H1 (cell line): ENCODE measurements around the gene C6orf136. TPM values are rescaled to one million over a fixed set of nuclear protein-coding genes. Genes with fewer than 3 reads are reported as not detected.

ENCODE experiments used
- CTCF ChIA-PET: fragments of 300-600 bp; sonication (Branson Sonifier 250); formaldehyde crosslinking; loops from one replicate; lab custom pipeline; 2021; ENCODE audit not compliant: partially characterized antibody; lab: Charles Lee
- POLR2A ChIA-PET: fragments of 300-600 bp; sonication (Branson Sonifier 250); formaldehyde crosslinking; loops from one replicate; lab custom pipeline; 2021; ENCODE audit warnings: inconsistent platforms; ENCODE audit not compliant: partially characterized antibody; lab: Charles Lee
- DNase-seq, 2 experiments: peaks; one replicate each; pipeline versions ENCODE4 v3.0.0 to v3.0.0-alpha.2; 2010 to 2022; ENCODE audit warnings: low spot score in 2 of 2, low read depth in 1 of 2, mixed read lengths in 1 of 2
- FAIRE-seq: peaks from 2 replicates; lab custom pipeline; 2011; peaks lifted over from hg19 to GRCh38; lab: Jason Lieb, UNC
- H2AFZ ChIP-seq: 2 replicates; pipeline ENCODE4 v1.8.1; 2012; ENCODE audit warnings: low read length, inconsistent platforms
- H2AK5ac ChIP-seq: 2 replicates; pipeline ENCODE4 v1.6.1; 2013; ENCODE audit warnings: low read depth, low read length
- H2BK120ac ChIP-seq: replicated peaks from 2 replicates; pipeline ENCODE3; 2013; ENCODE audit warnings: low read depth, low read length, inconsistent platforms
- H2BK12ac ChIP-seq: 2 replicates; pipeline ENCODE4 v1.6.1; 2013; ENCODE audit warnings: low read depth, low read length
- H2BK15ac ChIP-seq: 2 replicates; pipeline ENCODE4 v1.6.1; 2013; ENCODE audit warnings: low read length
- H2BK20ac ChIP-seq: 2 replicates; pipeline ENCODE4 v1.6.1; 2013; ENCODE audit warnings: low read length
- H2BK5ac ChIP-seq: 2 replicates; pipeline ENCODE4 v1.6.1; 2013; ENCODE audit warnings: low read depth, low read length
- H3K14ac ChIP-seq: 2 replicates; pipeline ENCODE4 v1.6.1; 2013; ENCODE audit warnings: inconsistent platforms; ENCODE audit not compliant: insufficient read length
- H3K18ac ChIP-seq: 2 replicates; pipeline ENCODE4 v1.6.1; 2013; ENCODE audit warnings: low read length; ENCODE audit errors: extremely low read depth
- H3K23ac ChIP-seq: 2 replicates; pipeline ENCODE4 v1.6.1; 2013; ENCODE audit warnings: inconsistent platforms; ENCODE audit not compliant: insufficient read length
- H3K23me2 ChIP-seq: 2 replicates; pipeline ENCODE4 v1.6.1; 2013; ENCODE audit warnings: low read depth, low read length
- H3K27ac ChIP-seq: 2 replicates; pipeline ENCODE4 v1.6.1; 2011; ENCODE audit warnings: low read depth, low read length, inconsistent platforms
- H3K27me3 ChIP-seq, 4 experiments: replicated peaks in 1 of 4; 1 replicate in 1 of 4; 2 replicates in 3 of 4; pipeline versions ENCODE4 v1.6.1 to v1.8.1; 2011 to 2013; ENCODE audit warnings: low read length in 3 of 4, mild to moderate bottlenecking in 3 of 4, inconsistent platforms in 2 of 4, mixed read lengths in 2 of 4, moderate library complexity in 1 of 4; ENCODE audit not compliant: control insufficient read depth in 3 of 4, insufficient read depth in 3 of 4; ENCODE audit errors: extremely low read depth in 1 of 4
- H3K36me3 ChIP-seq, 4 experiments: 2 replicates each; pipeline versions ENCODE4 v1.6.1 to v1.8.1; 2011 to 2013; ENCODE audit warnings: mild to moderate bottlenecking in 4 of 4, low read length in 3 of 4, moderate library complexity in 2 of 4, control low read depth in 1 of 4, inconsistent platforms in 1 of 4; ENCODE audit not compliant: insufficient read depth in 4 of 4, control insufficient read depth in 2 of 4
- H3K4ac ChIP-seq: replicated peaks from 2 replicates; pipeline ENCODE3; 2013; ENCODE audit warnings: low read length, low read depth, mixed read lengths, inconsistent platforms; ENCODE audit not compliant: insufficient read length
- H3K4me1 ChIP-seq, 4 experiments: replicated peaks in 1 of 4; 1 replicate in 1 of 4; 2 replicates in 3 of 4; pipeline versions ENCODE4 v1.6.1 to v1.8.1; 2011 to 2013; ENCODE audit warnings: low read length in 3 of 4, inconsistent platforms in 2 of 4, mixed read lengths in 1 of 4; ENCODE audit not compliant: insufficient read depth in 4 of 4, control insufficient read depth in 3 of 4
- H3K4me2 ChIP-seq, 2 experiments: 2 replicates each; pipeline versions ENCODE4 v1.6.1 to v1.8.1; 2011 to 2013; ENCODE audit warnings: low read depth in 2 of 2, low read length in 2 of 2, control low read depth in 1 of 2, inconsistent platforms in 1 of 2, mild to moderate bottlenecking in 1 of 2; ENCODE audit not compliant: insufficient read depth in 1 of 2
- H3K4me3 ChIP-seq, 4 experiments: fragments of 200-600, 300-600 bp in 1 of 4; sonication (generic), shearing (Covaris generic), sonication (Bioruptor Twin) in 1 of 4; 2 replicates each; pipeline versions ENCODE4 v1.5.1 to v1.8.1; 2011 to 2016; ENCODE audit warnings: low read length in 4 of 4, low read depth in 3 of 4, control low read depth in 2 of 4, inconsistent platforms in 2 of 4, mild to moderate bottlenecking in 2 of 4, mixed read lengths in 1 of 4, moderate library complexity in 1 of 4; ENCODE audit not compliant: insufficient read depth in 2 of 4; ENCODE audit errors: extremely low read depth in 1 of 4
- H3K56ac ChIP-seq: replicated peaks from 2 replicates; pipeline ENCODE3; 2013; ENCODE audit warnings: low read depth, mild to moderate bottlenecking, mixed read lengths, low read length, inconsistent platforms; ENCODE audit not compliant: insufficient read length
- H3K79me1 ChIP-seq: 2 replicates; pipeline ENCODE4 v1.6.1; 2013; ENCODE audit warnings: low read depth, low read length, control low read depth
- H3K79me2 ChIP-seq, 2 experiments: 2 replicates each; pipeline versions ENCODE4 v1.6.1 to v1.8.1; 2012 to 2013; ENCODE audit warnings: low read length in 2 of 2, mild to moderate bottlenecking in 2 of 2, inconsistent platforms in 1 of 2; ENCODE audit not compliant: insufficient read depth in 2 of 2, control insufficient read depth in 1 of 2
- H3K9ac ChIP-seq, 4 experiments: replicated peaks in 1 of 4; 1 replicate in 1 of 4; 2 replicates in 3 of 4; pipeline versions ENCODE4 v1.6.1 to v1.8.1; 2011 to 2013; ENCODE audit warnings: low read depth in 3 of 4, low read length in 3 of 4, control low read depth in 2 of 4, mild to moderate bottlenecking in 2 of 4, moderate library complexity in 2 of 4, inconsistent platforms in 1 of 4; ENCODE audit errors: extremely low read depth in 1 of 4
- H3K9me3 ChIP-seq, 2 experiments: 2 replicates each; pipeline versions ENCODE4 v1.6.1 to v1.8.1; 2012 to 2013; ENCODE audit warnings: mild to moderate bottlenecking in 2 of 2, moderate library complexity in 2 of 2, control low read depth in 1 of 2, inconsistent platforms in 1 of 2, low read depth in 1 of 2, low read length in 1 of 2, mixed read lengths in 1 of 2; ENCODE audit not compliant: insufficient read depth in 2 of 2
- H4K20me1 ChIP-seq, 2 experiments: replicated peaks in 1 of 2; 2 replicates each; pipeline versions ENCODE3 to v1.8.1; 2011 to 2013; ENCODE audit warnings: inconsistent platforms in 2 of 2, low read length in 2 of 2, mild to moderate bottlenecking in 1 of 2; ENCODE audit not compliant: insufficient read depth in 2 of 2, control insufficient read depth in 1 of 2
- H4K5ac ChIP-seq: 2 replicates; pipeline ENCODE4 v1.6.1; 2013; ENCODE audit warnings: low read length, low read depth, mixed read lengths, inconsistent platforms; ENCODE audit not compliant: insufficient read length
- H4K8ac ChIP-seq: 2 replicates; pipeline ENCODE4 v1.8.0; 2013; ENCODE audit warnings: mild to moderate bottlenecking, moderate library complexity, low read length, inconsistent platforms; ENCODE audit not compliant: insufficient read depth; ENCODE audit errors: extremely low read depth
- H4K91ac ChIP-seq: replicated peaks from 2 replicates; pipeline ENCODE3; 2013; ENCODE audit warnings: low read length, mixed read lengths, inconsistent platforms; ENCODE audit not compliant: insufficient read length
- CBX5 ChIP-seq: fragments of 300-800, 300-1000 bp; sonication (generic); IDR thresholded peaks from 2 replicates; pipeline ENCODE4 v1.7.1; 2016; ENCODE audit warnings: antibody characterized with exemption, low read length, low read depth
- FOSL1 ChIP-seq: IDR thresholded peaks from 2 replicates; pipeline ENCODE4 v1.6.1; 2011; ENCODE audit warnings: mild to moderate bottlenecking, low read depth, low read length, moderate library complexity; ENCODE audit not compliant: insufficient read depth
- JUND ChIP-seq: IDR thresholded peaks from 2 replicates; pipeline ENCODE4 v1.6.1; 2011; ENCODE audit warnings: mild to moderate bottlenecking, improper control_type of control experiment, low read length
- POU5F1 ChIP-seq: IDR thresholded peaks from 2 replicates; pipeline ENCODE4 v1.6.1; 2011; ENCODE audit warnings: low read depth, mild to moderate bottlenecking, low read length, moderate library complexity
- WGBS, 2 experiments: shearing (Covaris generic) in 1 of 2; methylation state at CpG; one replicate each; pipeline versions ENCODE4 v1.1.6 to v1.1.7; 2013 to 2015; ENCODE audit warnings: low lambda C conversion rate in 2 of 2, mixed read lengths in 2 of 2, inconsistent platforms in 1 of 2, low coverage in 1 of 2, missing lambda C conversion rate in 1 of 2; ENCODE audit not compliant: insufficient replicate concordance in 2 of 2, insufficient coverage in 1 of 2, insufficient read length in 1 of 2; ENCODE audit errors: extremely low coverage in 1 of 2, missing lambda C conversion rate in 1 of 2; 5-methylcytosine and 5-hydroxymethylcytosine counted together
- polyA plus RNA-seq, 7 experiments: library from polyadenylated mRNA; depleted of rRNA in 3 of 7; stranded (reverse) in 5 of 7; unstranded in 2 of 7; fragments of >200 nt in 5 of 7; fragments of 200-250 nt in 2 of 7; gene quantifications; 1 replicate in 5 of 7; 2 replicates in 1 of 7; 4 replicates in 1 of 7; pipeline versions ENCODE4 v1.2.1 to v1.2.3, GENCODE V29; 2011 to 2013; ENCODE audit warnings: missing spikeins in 2 of 7, mixed read lengths in 2 of 7
- total RNA-seq: library from RNA; stranded (reverse); fragmentation: NEBNext Ultra II Directional; extraction: Animal tissue kit (Norgen Biotek cat#: 25700); gene quantifications from 2 replicates; pipeline ENCODE4 v1.2.1, GENCODE V29; 2021

Gene C6orf136
- total and polyA plus RNA-seq, 2 of the 8 experiments (the other 6 are each of a cell fraction or from before 2014, with no cell fraction given): 20.8 to 23.1 TPM

GRCh38 chr6:30644769-30645168 is 2.2 kb upstream of the C6orf136 start:
- no peak overlapping the region for H2BK5ac ChIP-seq
- no peak overlapping the region for H3K56ac ChIP-seq
- H3K4me1 ChIP-seq: peaks cover 0 to 6% (median 4%) of the 10 kb centered on the region in 4 experiments; a peak in 5 of 7 replicates
- H3K14ac ChIP-seq: no peak overlapping the region
- H3K23me2 ChIP-seq: peaks cover 5% of the 10 kb centered on the region; the same call in 1 of the 2 replicates
- H4K91ac ChIP-seq: no peak overlapping the region
- no peak overlapping the region for H2AK5ac ChIP-seq
- no peak overlapping the region for H2BK20ac ChIP-seq
- no peak for DNase-seq
- H4K5ac ChIP-seq: no peak overlapping the region
- H3K27ac ChIP-seq: no peak overlapping the region
- H2BK12ac ChIP-seq: no peak overlapping the region
- H3K36me3 ChIP-seq: peaks cover 8 to 19% (median 13%) of the 10 kb centered on the region in 4 experiments
- no peak overlapping the region for H3K4me3 ChIP-seq
- H3K18ac ChIP-seq: no peak overlapping the region
- no peaks in the 10 kb centered on the region for H3K27me3 ChIP-seq
- no peak for FAIRE-seq
- peaks cover 7% of the 10 kb centered on the region for H3K79me1 ChIP-seq
- ChIA-PET POLR2A (interaction anchor here (1.1 to 3.1 kb wide), 9 partner anchors 12 to 99 kb away, joined by 3 to 17 read pairs (median 9); partner anchors contain the start of genes MRPS18B and PPP1R10), CTCF (interaction anchor here (0.9 to 1.5 kb wide), 4 partner anchors 19 to 163 kb away, joined by 3 to 5 read pairs (median 4); partner anchors contain the start of gene DHX16)
- H4K20me1 ChIP-seq: peaks cover 0 to 2% of the 10 kb centered on the region in 2 experiments
- H3K23ac ChIP-seq: no peak overlapping the region
- H3K79me2 ChIP-seq: peaks cover 3 to 20% of the 10 kb centered on the region in 2 experiments; a peak in 3 of 4 replicates
- no peak overlapping the region for H2AFZ ChIP-seq
- 90% methylated on average over 5 of the region's 5 CpGs; no CpG with 5 or more reads in 1 of the 2 experiments for WGBS, 2 experiments
- H3K9ac ChIP-seq: no peak overlapping the region
- H4K8ac ChIP-seq: no peak overlapping the region
- no peaks in the 10 kb centered on the region for H3K9me3 ChIP-seq
- no peak overlapping the region for H3K4ac ChIP-seq
- H2BK15ac ChIP-seq: no peak overlapping the region
- H2BK120ac ChIP-seq: no peak overlapping the region
- no peak overlapping the region for H3K4me2 ChIP-seq
- TF ChIP-seq FOSL1 (no peak), CBX5 (no peak), POU5F1 (no peak), JUND (no peak)
